Measurements from ENCODE around the gene CYP2W1. TPM values are rescaled to one million over a fixed set of nuclear protein-coding genes. Genes with fewer than 3 reads are reported as not detected.

Gene CYP2W1
- total RNA-seq, 4 donors from 2014 or later = 5.7 to 18.6 (median 12.1) TPM

DNA sequence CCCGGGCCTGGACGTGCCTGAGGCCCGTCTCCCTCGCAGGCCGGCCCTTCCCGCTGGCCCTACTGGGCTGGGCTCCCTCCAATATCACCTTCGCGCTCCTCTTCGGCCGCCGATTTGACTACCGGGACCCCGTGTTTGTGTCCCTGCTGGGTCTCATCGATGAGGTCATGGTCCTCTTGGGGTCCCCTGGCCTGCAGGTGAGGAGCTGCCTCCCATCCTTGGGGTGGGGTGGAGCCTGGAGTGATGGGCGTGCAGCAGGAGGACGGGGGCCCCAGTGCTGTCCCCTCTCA lies 2.1 kb downstream of the CYP2W1 start:
- H3K27me3 ChIP-seq = peaks cover 0 to 70% of the 10 kb centered on the region in 2 donors

DNA sequence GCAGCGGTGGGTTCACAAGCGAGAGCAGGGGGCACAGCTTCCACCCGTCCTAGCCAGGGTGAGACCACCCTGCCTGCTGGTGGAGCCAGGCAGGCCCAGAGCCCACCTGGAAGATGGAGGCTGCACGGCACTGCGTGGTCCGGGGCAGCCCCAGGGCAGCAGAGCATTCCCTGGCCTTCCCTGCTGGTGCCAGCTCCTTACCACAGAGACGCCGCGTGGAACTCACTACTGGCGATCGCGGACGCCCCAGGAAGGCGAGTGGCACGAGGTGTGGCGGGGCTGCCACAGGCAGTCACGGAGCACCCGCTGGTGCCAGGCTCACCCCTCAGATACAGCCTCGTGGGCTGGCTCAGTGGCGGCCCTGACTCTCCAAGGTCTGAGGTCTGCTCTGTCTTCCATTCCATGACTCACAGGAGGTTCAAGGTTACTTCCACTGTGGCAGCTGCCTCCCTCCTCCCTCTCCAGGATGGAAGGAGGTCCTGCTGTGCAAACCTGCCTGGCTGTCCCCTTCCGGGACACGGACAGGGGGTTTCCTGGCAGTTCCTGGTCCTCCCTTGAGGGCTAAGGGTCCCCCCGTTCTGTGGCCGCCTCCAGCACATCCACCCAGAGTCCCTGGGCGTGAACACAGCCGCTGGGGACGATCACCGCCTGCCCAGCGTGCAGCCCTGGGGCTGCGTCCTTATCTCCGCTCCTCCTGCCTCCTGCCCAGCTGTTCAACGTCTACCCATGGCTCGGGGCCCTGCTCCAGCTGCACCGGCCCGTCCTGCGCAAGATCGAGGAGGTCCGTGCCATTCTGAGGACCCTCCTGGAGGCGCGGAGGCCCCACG lies 3.1 kb downstream of the CYP2W1 start:
- WGBS, 2 donors = 60 to 62% methylated on average over 26 to 31 of the region's 41 CpGs
- Histone ChIP-seq H3K27me3 (peaks cover 0 to 74% of the 10 kb centered on the region in 2 donors), H3K9me3 (no peaks in the 10 kb centered on the region), H3K4me1 (peaks cover 0 to 33% (median 6%) of the 10 kb centered on the region in 4 donors), H3K27ac (no peak overlapping the region), H3K36me3 (no peaks in the 10 kb centered on the region), H3K4me3 (no peak overlapping the region)
- DNase-seq (ENCODE audit: low spot score in 2 of 2) = no peak
- no peak for TF ChIP-seq POLR2A (IDR thresholded peaks at IDR 0.05)
- no peak for TF ChIP-seq EP300 (IDR thresholded peaks at IDR 0.05)
- TF ChIP-seq, protein P1, sequence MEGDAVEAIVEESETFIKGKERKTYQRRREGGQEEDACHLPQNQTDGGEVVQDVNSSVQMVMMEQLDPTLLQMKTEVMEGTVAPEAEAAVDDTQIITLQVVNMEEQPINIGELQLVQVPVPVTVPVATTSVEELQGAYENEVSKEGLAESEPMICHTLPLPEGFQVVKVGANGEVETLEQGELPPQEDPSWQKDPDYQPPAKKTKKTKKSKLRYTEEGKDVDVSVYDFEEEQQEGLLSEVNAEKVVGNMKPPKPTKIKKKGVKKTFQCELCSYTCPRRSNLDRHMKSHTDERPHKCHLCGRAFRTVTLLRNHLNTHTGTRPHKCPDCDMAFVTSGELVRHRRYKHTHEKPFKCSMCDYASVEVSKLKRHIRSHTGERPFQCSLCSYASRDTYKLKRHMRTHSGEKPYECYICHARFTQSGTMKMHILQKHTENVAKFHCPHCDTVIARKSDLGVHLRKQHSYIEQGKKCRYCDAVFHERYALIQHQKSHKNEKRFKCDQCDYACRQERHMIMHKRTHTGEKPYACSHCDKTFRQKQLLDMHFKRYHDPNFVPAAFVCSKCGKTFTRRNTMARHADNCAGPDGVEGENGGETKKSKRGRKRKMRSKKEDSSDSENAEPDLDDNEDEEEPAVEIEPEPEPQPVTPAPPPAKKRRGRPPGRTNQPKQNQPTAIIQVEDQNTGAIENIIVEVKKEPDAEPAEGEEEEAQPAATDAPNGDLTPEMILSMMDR (IDR thresholded peaks at IDR 0.05) = no peak

More for the DNA sequence above, 2.1 kb downstream of the CYP2W1 start:
- H3K4me1 ChIP-seq = peaks cover 0 to 26% (median 6%) of the 10 kb centered on the region in 4 donors
- H3K4me3 ChIP-seq = no peak overlapping the region
- DNase-seq (ENCODE audit: low spot score in 2 of 2) = no peak
- no peak for TF ChIP-seq EP300 (IDR thresholded peaks at IDR 0.05)
- TF ChIP-seq, protein P1 (IDR thresholded peaks at IDR 0.05) = no peak
- TF ChIP-seq POLR2A (IDR thresholded peaks at IDR 0.05) = no peak
- no peaks in the 10 kb centered on the region for H3K9me3 ChIP-seq
- H3K27ac ChIP-seq = no peak overlapping the region
- 66 to 73% methylated on average over 16 of the region's 16 CpGs for WGBS, 2 donors
- H3K36me3 ChIP-seq = no peaks in the 10 kb centered on the region

DNA sequence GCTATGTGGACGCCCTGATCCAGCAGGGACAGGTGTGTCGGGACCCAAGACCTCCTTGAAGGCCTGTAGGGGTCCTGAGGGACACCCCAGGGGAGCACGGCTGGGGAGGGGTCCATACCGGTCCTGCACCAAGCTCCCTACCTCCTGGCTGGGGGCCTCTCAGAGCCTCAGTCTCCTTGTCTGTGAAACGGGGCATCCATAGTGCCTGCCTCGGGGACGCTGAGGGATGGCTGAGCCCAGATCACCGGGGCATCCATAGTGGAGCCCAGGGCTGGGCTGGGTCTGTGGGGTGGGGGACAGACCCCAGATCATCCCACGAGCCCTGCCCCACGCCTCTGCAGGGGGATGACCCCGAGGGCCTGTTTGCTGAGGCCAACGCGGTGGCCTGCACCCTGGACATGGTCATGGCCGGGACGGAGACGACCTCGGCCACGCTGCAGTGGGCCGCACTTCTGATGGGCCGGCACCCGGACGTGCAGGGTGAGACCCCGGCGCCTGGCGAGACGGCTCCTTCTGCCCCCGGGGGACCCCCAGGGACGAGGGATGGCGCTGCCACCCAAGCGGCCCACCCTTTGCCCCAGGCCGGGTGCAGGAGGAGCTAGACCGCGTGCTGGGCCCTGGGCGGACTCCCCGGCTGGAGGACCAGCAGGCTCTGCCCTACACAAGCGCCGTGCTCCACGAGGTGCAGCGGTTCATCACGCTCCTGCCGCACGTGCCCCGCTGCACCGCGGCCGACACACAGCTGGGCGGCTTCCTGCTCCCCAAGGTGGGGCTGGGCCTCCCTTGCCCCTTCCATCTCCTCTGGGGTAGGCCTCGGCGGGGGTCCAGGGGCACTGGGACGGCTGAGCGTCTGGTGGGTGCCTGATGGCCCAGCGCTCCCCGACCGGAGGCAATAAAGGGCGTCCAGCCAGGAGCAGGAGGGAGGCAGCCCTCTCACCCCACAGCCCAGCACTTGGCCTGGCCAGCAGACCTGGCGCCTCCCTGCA lies 4.1 kb downstream of the CYP2W1 start:
- no peak for DNase-seq (ENCODE audit: low spot score in 2 of 2)
- TF ChIP-seq EP300 (IDR thresholded peaks at IDR 0.05) = peak in 1 of 2 donors; percentile 12
- TF ChIP-seq POLR2A (IDR thresholded peaks at IDR 0.05) = no peak
- TF ChIP-seq, protein P1 (IDR thresholded peaks at IDR 0.05) = no peak
- Histone ChIP-seq H3K27me3 (peaks cover 0 to 71% of the 10 kb centered on the region in 2 donors), H3K27ac (peak overlapping the region in 1 of 4 donors; percentile 73), H3K4me3 (no peak overlapping the region), H3K36me3 (no peaks in the 10 kb centered on the region), H3K4me1 (peaks cover 0 to 41% (median 6%) of the 10 kb centered on the region in 4 donors), H3K9me3 (no peaks in the 10 kb centered on the region)
- 70 to 85% methylated on average over 13 to 34 of the region's 56 CpGs for WGBS, 2 donors

DNA sequence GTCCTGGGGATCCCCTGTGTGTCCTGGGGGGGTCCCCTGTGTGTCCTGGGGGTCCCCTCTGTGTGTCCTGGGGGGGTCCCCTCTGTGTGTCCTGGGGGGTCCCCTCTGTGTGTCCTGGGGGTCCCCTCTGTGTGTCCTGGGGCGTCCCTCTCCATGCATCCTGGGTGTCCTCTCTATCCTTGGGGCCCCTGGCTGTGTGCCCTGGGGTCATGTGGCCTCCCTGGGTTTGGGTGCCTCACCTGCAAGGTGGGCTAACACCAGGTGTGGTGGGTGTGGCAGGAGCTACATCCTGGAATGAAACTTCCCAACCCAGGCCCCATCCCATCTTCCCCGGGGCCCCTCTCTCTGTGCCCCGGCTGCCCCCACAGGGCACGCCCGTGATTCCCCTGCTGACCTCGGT lies 4.9 kb downstream of the CYP2W1 start:
- 31 to 36% methylated on average over 6 of the region's 6 CpGs for WGBS, 2 donors
- TF ChIP-seq POLR2A (IDR thresholded peaks at IDR 0.05) (no peak), EP300 (IDR thresholded peaks at IDR 0.05) (no peak)
- TF ChIP-seq, protein P1 (IDR thresholded peaks at IDR 0.05) = no peak
- no peaks in the 10 kb centered on the region for H3K36me3 ChIP-seq

More for the DNA sequence above, 4.9 kb downstream of the CYP2W1 start:
- Histone ChIP-seq H3K27me3 (peaks cover 0 to 64% of the 10 kb centered on the region in 2 donors), H3K4me1 (peaks cover 0 to 48% (median 9%) of the 10 kb centered on the region in 4 donors), H3K4me3 (no peak overlapping the region), H3K9me3 (no peaks in the 10 kb centered on the region), H3K27ac (peak overlapping the region in 1 of 4 donors; percentile 73)
- DNase-seq (ENCODE audit: low spot score in 2 of 2) = no peak
